D721Med (cell line): ENCODE data around the gene PRR5.

ENCODE experiments used
- DNase-seq: peaks from one replicate; pipeline ENCODE4 v3.0.0; 2011; ENCODE audit warnings: low spot score; ENCODE audit not compliant: insufficient read length
- FAIRE-seq: peaks from 2 replicates; lab custom pipeline; 2011; peaks lifted over from hg19 to GRCh38; lab: Jason Lieb, UNC
- TF ChIP-seq, protein P1 (sequence below): IDR thresholded peaks from 2 replicates; pipeline ENCODE4 v1.5.1; 2012; ENCODE audit warnings: mild to moderate bottlenecking, control low read depth; ENCODE audit not compliant: insufficient read depth; ENCODE audit errors: missing control alignments

PRR5 gene

DNA sequence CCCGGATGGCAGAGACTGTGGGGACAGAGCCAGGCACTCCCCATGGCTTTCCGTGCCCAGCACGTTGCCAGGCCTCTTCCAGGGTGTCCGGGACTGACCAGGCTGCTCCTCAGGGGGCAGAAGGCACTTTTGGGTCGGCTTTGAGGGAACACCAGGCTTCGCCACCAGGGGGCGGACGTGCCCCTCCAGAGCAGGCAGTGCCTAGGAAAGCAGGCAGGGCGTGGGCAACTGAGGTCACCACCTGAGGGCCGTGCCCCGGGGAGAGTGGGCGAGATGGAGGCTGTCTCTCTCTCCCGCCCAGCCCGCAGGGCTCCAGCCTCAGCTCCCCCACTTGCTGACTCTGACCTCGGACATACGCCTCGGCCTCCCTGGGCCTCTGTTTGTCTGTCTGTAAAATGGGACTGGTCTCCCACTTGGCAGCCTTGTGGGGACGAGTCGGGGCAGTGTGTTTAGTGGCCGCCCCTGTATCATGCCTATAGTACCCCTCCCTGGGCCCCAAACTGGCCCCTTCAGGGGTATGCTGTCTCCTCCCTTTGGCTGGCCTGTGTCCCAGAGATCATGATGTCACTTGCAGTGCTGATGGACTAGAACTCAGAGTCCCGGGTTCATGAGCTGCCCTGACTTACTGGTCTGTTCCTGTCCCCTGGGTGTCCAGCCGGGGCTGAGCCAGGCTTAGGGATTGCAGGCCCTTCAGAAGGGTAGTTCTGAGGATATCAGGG is 4.4 kb upstream of the PRR5 start:
- DNase-seq (peak; percentile 55), FAIRE-seq (no peak)
- TF ChIP-seq, protein P1, sequence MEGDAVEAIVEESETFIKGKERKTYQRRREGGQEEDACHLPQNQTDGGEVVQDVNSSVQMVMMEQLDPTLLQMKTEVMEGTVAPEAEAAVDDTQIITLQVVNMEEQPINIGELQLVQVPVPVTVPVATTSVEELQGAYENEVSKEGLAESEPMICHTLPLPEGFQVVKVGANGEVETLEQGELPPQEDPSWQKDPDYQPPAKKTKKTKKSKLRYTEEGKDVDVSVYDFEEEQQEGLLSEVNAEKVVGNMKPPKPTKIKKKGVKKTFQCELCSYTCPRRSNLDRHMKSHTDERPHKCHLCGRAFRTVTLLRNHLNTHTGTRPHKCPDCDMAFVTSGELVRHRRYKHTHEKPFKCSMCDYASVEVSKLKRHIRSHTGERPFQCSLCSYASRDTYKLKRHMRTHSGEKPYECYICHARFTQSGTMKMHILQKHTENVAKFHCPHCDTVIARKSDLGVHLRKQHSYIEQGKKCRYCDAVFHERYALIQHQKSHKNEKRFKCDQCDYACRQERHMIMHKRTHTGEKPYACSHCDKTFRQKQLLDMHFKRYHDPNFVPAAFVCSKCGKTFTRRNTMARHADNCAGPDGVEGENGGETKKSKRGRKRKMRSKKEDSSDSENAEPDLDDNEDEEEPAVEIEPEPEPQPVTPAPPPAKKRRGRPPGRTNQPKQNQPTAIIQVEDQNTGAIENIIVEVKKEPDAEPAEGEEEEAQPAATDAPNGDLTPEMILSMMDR, result peak; percentile 86

DNA sequence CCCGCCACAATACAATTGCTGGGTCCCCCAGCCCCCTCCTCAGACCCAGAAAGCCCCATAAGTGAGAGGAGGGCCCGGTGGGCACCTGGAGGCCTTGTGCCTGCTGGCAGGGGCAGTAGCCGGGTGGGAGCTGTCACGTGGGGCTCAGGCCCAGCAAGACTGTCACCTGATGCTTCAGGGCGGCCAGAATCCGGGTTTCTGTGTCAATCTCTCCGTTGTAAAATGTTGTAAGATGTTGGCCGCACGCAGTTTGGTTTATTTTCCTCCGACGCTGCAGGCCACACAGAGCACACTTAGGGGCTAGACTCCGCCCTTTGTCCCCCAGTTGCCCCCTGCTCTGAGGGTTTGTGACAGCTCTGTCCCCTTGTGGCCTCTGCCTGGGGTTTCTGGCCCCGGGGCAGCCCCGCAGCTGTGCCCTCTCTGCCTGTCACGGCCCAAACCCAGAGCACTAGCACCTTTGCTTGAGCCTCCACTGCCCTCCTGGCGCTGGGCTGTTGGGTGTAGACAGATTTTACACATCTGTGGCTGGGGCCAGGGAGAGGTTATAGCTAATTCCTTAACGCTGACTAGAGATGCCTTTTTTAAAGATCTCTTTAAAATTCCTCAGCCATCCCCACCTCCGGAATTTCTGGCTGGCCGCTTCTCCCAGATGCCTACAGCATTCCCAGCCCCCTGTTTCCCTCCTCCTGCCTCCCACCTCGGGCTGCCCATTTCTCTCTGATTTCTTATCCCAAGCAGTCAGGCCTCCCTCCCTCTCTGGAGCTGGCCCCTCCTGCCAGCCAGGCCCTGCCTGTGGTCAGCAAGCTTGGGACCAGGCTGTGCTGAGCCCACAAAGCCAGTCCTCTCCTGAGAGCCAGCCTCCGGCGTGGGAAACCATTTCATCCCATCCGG is 3.2 kb upstream of the PRR5 start:
- TF ChIP-seq, protein P1, result no peak
- DNase-seq, result no peak
- FAIRE-seq, result no peak

DNA sequence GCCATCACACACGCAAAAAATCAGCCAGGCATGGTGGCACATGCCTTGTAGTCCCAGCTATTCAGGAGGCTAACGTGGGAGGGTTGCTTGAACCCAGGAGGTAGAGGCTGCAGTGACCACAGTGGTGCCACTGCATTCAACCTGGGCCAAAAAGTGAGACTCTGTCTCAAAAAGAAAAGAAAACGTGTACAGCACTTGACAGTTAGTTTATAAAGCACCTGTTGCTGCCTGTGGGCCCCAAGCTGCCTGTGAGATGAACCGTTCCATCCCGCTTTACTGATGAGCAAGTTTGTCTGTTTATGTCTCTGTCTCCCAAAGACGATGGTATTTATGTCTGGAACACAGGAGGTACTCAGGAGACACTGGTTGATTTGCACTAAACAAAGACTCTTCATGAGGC is 1.5 kb upstream of the PRR5 start:
- no peak for FAIRE-seq
- no peak for DNase-seq
- TF ChIP-seq, protein P1, result no peak

DNA sequence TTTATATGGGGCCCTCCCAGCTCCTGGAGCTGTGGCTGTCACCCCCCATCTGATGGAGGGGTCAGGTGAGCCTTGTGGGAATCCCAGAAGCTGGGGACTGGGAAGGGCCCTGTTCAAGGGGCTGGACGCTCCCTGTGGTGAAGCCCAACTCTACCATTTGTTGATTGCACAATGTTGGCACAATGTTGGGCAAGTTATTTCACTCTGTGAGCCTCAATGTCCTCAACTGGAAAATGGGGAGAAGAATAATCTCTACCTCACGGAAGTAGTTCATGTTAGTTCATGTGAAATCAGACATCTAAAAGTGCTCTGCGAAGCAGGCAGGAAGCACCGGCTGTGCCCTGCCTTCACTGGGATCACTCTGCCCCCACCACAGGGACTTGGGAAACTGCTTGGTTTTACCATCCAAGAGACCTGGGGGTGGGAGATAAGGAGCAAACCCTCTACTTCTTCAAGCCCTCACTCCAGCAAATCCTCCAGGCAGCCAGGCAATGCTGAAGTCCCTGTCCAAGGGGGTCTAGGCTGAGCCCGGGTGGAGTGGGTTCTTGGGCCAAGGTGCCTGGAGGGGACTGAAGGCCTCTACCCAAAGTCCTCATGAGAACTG is 715 bp upstream of the PRR5 start:
- FAIRE-seq, result no peak
- TF ChIP-seq, protein P1, result no peak
- DNase-seq, result no peak

DNA sequence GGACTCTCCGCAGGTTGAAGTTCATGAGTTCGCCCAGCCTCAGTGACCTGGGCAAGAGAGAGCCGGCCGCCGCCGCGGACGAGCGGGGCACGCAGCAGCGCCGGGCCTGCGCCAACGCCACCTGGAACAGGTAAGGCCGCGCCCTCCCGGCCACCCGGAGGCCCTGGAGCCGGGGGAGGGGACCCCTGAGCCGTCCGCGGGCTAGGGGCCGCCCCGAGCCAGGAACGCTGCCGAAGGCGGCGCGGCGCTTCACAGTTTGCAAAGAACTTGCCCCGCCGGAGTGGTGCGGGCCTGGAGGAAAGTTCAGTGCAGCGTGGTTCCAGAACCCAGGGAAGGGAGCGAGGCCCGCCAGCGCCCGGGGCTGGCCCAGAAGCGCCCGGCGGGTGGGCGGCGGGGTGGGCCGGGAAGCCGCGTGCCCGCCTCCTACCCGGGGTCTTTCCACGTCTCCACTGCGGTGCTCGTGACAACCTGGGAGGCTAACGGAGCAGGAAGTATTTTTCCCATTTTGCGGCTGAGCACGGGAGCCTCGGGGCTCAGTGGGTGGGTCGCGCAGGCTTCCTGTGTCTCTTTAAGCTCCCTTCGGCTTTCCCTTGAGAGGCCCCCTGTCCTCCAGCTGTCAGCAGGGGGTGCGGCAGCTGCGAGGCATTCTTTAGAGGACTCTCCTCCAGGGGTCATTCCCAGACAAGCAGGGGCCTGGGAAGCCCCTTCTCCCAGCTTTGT is 635 bp downstream of the PRR5 start:
- FAIRE-seq (no peak), DNase-seq (no peak)
- TF ChIP-seq, protein P1, result no peak

DNA sequence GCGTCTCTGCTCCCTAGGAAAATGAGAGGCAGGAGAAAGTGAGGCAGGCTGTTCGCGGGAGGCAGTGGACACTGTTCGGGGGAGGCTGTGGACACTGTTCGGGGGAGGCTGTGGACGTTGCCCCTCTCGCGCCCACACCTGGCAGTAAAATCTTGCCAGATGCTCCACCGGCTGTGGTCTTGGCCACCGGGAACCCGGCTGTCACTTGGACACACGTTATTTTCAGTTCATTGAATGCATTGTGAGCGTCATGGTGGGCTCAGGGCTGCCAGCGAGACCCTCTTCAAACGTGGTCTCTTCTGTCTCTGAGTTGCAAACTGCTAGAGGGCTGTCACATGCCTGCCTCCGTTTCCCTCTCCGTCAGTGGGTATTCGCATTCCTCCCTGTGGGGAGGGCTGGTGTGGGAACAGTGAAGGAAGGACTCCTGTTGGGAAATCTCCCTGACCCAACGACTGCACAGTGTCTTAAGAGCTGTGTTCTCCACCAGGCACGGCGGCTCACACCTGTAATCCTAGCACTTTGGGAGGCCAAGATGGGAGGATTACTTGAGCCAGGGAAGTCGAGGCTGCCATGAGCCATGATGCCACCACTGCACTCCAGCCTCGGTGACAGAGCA is 1.4 kb downstream of the PRR5 start:
- FAIRE-seq (no peak), DNase-seq (no peak)
- TF ChIP-seq, protein P1, result no peak
